Panc1 (cell line): Measurements from ENCODE around the gene DBET. TPM values are rescaled to one million over a fixed set of nuclear protein-coding genes. Genes with fewer than 3 reads are reported as not detected.
"Not testable (repeated sequence)": the region's sequence is repeated elsewhere in the genome, so short reads cannot be mapped to it uniquely, and the experiment has no call there.

ENCODE experiments used
- ATAC-seq: fragments of 200-7000 bp; cut with Tn5 transposase; 2 replicates; pipeline ENCODE4 v1.9.1; 2020; ENCODE audit warnings: mild to moderate bottlenecking, moderate library complexity
- BruUV-seq: library from RNA; stranded (reverse); fragments of 400-500 nt; replicated peaks from 2 replicates; lab custom pipeline; 2021; lab: Mats Ljungman, UMichigan
- CTCF ChIA-PET: fragments of 300-600 bp; sonication (Branson Sonifier 250); formaldehyde crosslinking; loops from one replicate; lab custom pipeline; 2022; ENCODE audit warnings: antibody characterized with exemption; lab: Charles Lee
- POLR2A ChIA-PET: fragments of 300-600 bp; sonication (Branson Sonifier 250); formaldehyde crosslinking; loops from one replicate; lab custom pipeline; 2022; ENCODE audit warnings: antibody characterized with exemption; lab: Charles Lee
- DNase-seq: peaks from one replicate; pipeline ENCODE4 v3.0.0-alpha.2; 2010; ENCODE audit warnings: low read depth, low spot score
- H3K27ac ChIP-seq: 2 replicates; pipeline ENCODE4 v1.5.1; 2011; ENCODE audit warnings: mild to moderate bottlenecking, low read length, inconsistent platforms
- H3K27me3 ChIP-seq: fragments of 200-500 bp; sonication (Bioruptor generic); 2 replicates; pipeline ENCODE4 v1.6.0; 2014; ENCODE audit warnings: low read length, inconsistent platforms; ENCODE audit not compliant: control insufficient read depth, insufficient read depth
- H3K36me3 ChIP-seq: fragments of 200-500 bp; sonication (Bioruptor generic); 2 replicates; pipeline ENCODE4 v1.5.1; 2014; ENCODE audit warnings: inconsistent platforms, mild to moderate bottlenecking, low read length, moderate library complexity; ENCODE audit not compliant: control insufficient read depth, insufficient read depth
- H3K4me1 ChIP-seq: 2 replicates; pipeline ENCODE4 v1.5.1; 2011; ENCODE audit warnings: inconsistent platforms, mild to moderate bottlenecking, low read length, moderate library complexity; ENCODE audit not compliant: control insufficient read depth, insufficient read depth
- H3K4me3 ChIP-seq, 2 experiments: 2 replicates each; pipeline ENCODE4 v1.5.1; 2011 to 2012; ENCODE audit warnings: low read depth in 2 of 2, low read length in 2 of 2, mild to moderate bottlenecking in 2 of 2, inconsistent platforms in 1 of 2, moderate library complexity in 1 of 2
- H3K9me3 ChIP-seq: fragments of 200-500 bp; sonication (Bioruptor generic); 2 replicates; pipeline ENCODE4 v1.5.1; 2014; ENCODE audit warnings: low read depth, mild to moderate bottlenecking, inconsistent platforms, low read length, moderate library complexity; ENCODE audit not compliant: control insufficient read depth, insufficient read depth
- CTCF ChIP-seq: fragments of 450-650 bp; IDR thresholded peaks from 2 replicates; pipeline ENCODE4 v1.5.1; 2017; ENCODE audit warnings: mild to moderate bottlenecking
- POLR2AphosphoS5 ChIP-seq: IDR thresholded peaks from 2 replicates; pipeline ENCODE4 v1.6.1; 2012; ENCODE audit warnings: mild to moderate bottlenecking, low read depth, low read length, moderate library complexity
- SIN3A ChIP-seq: IDR thresholded peaks from 2 replicates; pipeline ENCODE4 v1.6.1; 2012; ENCODE audit warnings: low read depth, mild to moderate bottlenecking, low read length, moderate library complexity, borderline replicate concordance; ENCODE audit not compliant: insufficient read depth
- TCF7L2 ChIP-seq: IDR thresholded peaks from 2 replicates; pipeline ENCODE4 v1.6.1; 2011; ENCODE audit warnings: mild to moderate bottlenecking, low read depth, low read length, inconsistent platforms
- in situ Hi-C: cut with HindIII; loops from 2 replicates; pipeline ENCODE4 v1.10.0; 2016; ENCODE audit warnings: low sequenced_read_pairs, low pct_unique_long_range_greater_than_20kb
- intact Hi-C: fragments of 100-400 bp; cut with micrococcal nuclease; formaldehyde crosslinking; loops from one replicate; pipeline ENCODE4 v1.10.0; 2022; ENCODE audit not compliant: unreplicated experiment
- total RNA-seq: library from RNA; stranded (reverse); gene quantifications from one replicate; pipeline ENCODE4 v1.2.1, GENCODE V29; 2021; ENCODE audit not compliant: unreplicated experiment
- TF ChIP-seq, protein P1 (sequence below), 2 experiments: IDR thresholded peaks; 2 replicates each; pipeline ENCODE4 v1.6.1; 2011 to 2012; ENCODE audit warnings: low read depth in 2 of 2, control low read depth in 1 of 2, low read length in 1 of 2, mild to moderate bottlenecking in 1 of 2, moderate library complexity in 1 of 2; ENCODE audit not compliant: insufficient read depth in 1 of 2

DBET gene
- total RNA-seq, 1 experiment from 2014 or later, result not detected

DNA sequence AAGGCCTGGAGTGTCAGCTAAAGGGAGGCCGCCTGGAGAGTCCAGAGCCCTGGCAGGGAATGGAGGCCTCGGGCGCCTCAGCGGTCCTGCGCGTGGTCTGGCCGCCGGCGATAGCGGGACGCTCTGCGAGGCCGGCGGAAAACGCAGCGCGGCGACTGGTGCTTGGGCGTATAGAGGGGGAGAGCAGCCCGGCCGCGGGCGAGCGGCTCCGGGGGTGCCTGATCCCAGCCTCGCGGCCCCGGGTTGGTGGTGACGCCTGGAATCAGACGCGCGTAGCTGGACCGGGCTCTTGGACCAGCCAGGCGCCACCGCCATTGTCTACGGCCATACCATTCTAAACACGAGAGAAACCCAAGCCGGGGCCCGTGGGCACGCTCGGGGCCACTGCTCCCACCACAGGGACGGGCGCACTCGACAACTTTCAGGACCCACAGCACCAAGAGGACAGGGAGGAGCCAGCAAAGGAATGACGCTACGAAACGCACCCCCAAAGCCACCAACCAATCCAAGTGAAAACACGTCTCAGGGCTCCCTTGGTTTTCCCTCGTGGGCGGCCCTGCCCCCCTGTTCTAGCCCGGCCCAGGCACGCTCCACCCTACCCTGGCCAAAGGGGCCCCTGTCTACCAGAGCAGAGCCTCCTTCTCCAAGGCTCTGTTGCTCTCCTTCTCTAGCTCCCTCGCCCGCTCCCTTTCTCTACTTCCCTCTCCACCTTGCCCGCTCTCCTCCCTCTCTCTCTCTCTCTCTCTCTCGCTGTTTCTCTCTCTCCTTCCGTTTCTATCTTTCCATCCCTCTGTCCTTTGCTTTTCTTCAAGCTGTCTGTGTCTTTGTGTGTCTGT, 45.1 kb upstream of the DBET start:
- no peak overlapping the region for H3K4me3 ChIP-seq
- H3K9me3 ChIP-seq, result no peaks in the 10 kb centered on the region
- no peaks in the 10 kb centered on the region for H3K36me3 ChIP-seq
- no peaks in the 10 kb centered on the region for H3K4me1 ChIP-seq
- no peak for DNase-seq
- ChIA-PET POLR2A (no interaction called here), CTCF (no interaction called here)
- TF ChIP-seq POLR2AphosphoS5 (no peak), CTCF (no peak), SIN3A (no peak), TCF7L2 (no peak)
- TF ChIP-seq, protein P1, sequence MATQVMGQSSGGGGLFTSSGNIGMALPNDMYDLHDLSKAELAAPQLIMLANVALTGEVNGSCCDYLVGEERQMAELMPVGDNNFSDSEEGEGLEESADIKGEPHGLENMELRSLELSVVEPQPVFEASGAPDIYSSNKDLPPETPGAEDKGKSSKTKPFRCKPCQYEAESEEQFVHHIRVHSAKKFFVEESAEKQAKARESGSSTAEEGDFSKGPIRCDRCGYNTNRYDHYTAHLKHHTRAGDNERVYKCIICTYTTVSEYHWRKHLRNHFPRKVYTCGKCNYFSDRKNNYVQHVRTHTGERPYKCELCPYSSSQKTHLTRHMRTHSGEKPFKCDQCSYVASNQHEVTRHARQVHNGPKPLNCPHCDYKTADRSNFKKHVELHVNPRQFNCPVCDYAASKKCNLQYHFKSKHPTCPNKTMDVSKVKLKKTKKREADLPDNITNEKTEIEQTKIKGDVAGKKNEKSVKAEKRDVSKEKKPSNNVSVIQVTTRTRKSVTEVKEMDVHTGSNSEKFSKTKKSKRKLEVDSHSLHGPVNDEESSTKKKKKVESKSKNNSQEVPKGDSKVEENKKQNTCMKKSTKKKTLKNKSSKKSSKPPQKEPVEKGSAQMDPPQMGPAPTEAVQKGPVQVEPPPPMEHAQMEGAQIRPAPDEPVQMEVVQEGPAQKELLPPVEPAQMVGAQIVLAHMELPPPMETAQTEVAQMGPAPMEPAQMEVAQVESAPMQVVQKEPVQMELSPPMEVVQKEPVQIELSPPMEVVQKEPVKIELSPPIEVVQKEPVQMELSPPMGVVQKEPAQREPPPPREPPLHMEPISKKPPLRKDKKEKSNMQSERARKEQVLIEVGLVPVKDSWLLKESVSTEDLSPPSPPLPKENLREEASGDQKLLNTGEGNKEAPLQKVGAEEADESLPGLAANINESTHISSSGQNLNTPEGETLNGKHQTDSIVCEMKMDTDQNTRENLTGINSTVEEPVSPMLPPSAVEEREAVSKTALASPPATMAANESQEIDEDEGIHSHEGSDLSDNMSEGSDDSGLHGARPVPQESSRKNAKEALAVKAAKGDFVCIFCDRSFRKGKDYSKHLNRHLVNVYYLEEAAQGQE (IDR thresholded peaks at IDR 0.05; ENCODE audit: insufficient read depth in 1 of 2, low read depth in 2 of 2, low read length in 1 of 2), result no peak
- ATAC-seq, result no peak
- H3K27ac ChIP-seq, result no peak overlapping the region
- no peaks in the 10 kb centered on the region; the same call in 1 of the 2 replicates for H3K27me3 ChIP-seq
- intact Hi-C loops, result no loop called here
- BruUV-seq, result no TSS peak
- in situ Hi-C loops, result no loop called here

GRCh38 chr4:190019859-190020463, 44.3 kb upstream of the DBET start:
- DNase-seq, CTCF ChIA-PET, POLR2A ChIA-PET, H3K27ac ChIP-seq, intact Hi-C loops, H3K4me1 ChIP-seq, BruUV-seq, H3K4me3 ChIP-seq, in situ Hi-C loops, ATAC-seq, H3K9me3 ChIP-seq, H3K36me3 ChIP-seq, H3K27me3 ChIP-seq: not testable (repeated sequence)
